HG03139 (cell line): Measurements from ENCODE around the gene EMP2.
"Not testable (repeated sequence)": the region's sequence is repeated elsewhere in the genome, so short reads cannot be mapped to it uniquely, and the experiment has no call there.

Experiments
- ATAC-seq: cut with Tn5 transposase; IDR thresholded peaks from one replicate; pipeline ENCODE4 v1.9.1; 2021; ENCODE audit not compliant: unreplicated experiment

EMP2 gene, protein sequence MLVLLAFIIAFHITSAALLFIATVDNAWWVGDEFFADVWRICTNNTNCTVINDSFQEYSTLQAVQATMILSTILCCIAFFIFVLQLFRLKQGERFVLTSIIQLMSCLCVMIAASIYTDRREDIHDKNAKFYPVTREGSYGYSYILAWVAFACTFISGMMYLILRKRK

GRCh38 chr16:10579965-10580882 lies at the start of gene EMP2:
Gene EMP2 (minus strand): TSS chr16:10580598. CDS start chr16:10547617, 32,981 bp downstream.
- ATAC-seq, result no peak

DNA sequence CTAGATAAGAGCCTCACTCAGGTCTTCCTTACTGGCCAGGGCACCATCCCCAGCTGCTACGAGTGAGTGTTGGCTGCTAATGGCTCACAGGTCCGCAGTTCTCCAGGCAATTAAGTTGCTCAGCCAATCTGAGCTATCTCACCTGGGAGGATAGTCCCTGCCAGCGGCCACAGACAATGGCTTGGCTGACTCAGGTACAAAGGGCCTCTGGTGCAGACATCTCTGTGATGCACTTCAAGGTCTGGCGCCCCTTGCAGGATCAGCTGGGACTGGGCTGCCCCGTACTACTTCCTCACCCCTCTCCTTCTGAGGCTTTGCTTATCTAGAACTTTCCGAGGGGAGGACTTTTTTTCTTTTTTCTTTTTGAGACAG lies 49.2 kb upstream of the EMP2 start:
- ATAC-seq, result no peak

- no peak for ATAC-seq
Measured at GRCh38 chr16:10625595-10626357, 45.4 kb upstream of the EMP2 start.

DNA sequence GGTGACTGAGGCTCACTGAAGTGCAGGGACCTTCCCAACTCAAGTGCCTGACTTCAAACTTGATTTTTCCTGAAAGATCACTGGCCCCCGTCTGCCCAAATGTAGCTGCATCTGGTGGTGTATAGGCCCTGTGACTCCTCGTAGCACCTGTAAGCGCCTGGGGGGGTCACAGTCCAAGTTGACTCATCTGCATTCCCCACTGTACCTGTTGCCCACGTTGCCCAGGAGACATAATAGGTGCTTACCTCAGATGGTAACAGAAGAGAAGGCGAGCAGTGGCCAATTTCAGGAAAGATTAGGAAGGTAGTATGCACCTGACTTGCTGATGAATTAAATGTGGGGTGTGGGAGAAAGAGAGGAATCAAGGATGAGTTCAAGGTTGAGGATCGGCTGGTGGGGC lies 44.1 kb upstream of the EMP2 start:
- no peak for ATAC-seq

DNA sequence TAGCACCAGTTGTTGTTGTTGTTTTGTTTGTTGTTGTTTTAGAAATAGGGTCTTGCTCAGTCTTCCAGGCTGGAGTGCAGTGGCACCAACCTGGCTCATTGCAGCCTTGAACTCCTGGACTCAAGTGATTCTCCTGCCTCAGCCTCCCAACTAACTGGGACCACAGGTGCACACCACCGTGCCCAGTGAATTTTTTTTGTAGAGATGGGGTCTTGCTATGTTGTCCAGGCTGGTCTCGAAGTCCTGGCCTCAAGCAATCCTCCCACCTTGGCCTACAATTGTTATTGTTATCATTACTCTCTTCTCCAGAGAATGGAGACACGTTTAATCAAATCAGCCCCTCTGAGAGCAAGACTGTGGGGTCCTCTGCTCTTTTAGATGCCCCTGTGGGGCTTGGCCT lies 42.7 kb upstream of the EMP2 start:
- ATAC-seq, result no peak

- no peak for ATAC-seq
Measured at GRCh38 chr16:10622036-10622921, 41.9 kb upstream of the EMP2 start.

DNA sequence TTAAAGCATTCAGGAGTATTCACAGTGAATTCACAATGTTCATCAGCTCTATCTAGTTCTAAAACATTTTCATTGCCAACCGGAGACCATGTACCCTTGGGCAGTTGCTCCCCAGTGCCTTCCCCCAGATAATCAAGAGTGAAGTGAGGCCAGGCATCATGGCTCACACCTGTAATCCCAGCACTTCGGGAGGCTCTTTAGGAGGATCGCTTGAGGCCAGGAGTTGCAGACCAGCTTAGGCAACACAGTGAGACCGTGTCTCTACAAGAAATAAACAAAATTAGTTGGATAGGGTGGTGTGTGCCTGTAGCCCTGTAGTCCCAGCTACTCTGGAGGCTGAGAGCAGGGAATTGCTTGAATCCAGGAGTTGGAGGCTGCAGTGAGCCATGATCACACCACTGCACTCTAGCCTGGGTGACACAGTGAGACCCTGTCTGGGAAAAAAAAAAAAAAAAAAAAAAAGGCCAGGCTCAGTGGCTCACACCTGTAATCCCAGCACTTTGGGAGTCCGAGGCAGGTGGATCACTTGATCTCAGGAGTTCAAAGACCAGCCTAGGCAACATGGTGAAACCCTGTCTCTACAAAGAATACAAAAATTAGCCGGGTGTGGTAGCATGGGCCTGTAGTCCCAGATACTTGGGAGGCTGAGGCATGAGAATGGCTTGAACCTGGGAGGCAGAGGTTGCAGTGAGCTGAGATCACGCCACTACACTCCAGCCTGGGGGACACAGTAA lies 41.0 kb upstream of the EMP2 start:
- ATAC-seq, result not testable (repeated sequence)

DNA sequence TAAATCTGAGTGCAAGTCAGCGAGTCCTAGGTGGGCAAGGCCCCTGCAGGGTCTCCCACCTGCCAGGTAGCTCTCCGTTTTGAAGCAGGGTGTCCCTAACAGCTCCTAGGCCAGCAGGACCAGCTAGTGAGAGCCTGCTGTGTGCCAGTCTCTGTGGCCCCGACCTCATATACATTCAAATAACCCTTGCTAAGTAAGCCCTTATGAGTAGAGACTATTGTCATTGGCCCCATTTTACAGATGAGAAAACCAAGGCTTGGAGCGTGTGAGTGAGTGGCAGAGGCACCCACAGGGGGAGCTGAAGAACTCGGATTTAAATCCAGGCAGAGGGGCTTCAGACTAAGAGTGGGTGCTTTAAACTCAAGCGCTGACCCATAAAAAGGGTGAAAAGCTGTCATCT lies 39.7 kb upstream of the EMP2 start:
- ATAC-seq, result no peak

- no peak for ATAC-seq
Measured at GRCh38 chr16:10619271-10619849, 39.0 kb upstream of the EMP2 start.

GRCh38 chr16:10618710-10619209 lies 38.4 kb upstream of the EMP2 start:
- ATAC-seq, result no peak

GRCh38 chr16:10617662-10618420 lies 37.4 kb upstream of the EMP2 start:
- ATAC-seq, result no peak

DNA sequence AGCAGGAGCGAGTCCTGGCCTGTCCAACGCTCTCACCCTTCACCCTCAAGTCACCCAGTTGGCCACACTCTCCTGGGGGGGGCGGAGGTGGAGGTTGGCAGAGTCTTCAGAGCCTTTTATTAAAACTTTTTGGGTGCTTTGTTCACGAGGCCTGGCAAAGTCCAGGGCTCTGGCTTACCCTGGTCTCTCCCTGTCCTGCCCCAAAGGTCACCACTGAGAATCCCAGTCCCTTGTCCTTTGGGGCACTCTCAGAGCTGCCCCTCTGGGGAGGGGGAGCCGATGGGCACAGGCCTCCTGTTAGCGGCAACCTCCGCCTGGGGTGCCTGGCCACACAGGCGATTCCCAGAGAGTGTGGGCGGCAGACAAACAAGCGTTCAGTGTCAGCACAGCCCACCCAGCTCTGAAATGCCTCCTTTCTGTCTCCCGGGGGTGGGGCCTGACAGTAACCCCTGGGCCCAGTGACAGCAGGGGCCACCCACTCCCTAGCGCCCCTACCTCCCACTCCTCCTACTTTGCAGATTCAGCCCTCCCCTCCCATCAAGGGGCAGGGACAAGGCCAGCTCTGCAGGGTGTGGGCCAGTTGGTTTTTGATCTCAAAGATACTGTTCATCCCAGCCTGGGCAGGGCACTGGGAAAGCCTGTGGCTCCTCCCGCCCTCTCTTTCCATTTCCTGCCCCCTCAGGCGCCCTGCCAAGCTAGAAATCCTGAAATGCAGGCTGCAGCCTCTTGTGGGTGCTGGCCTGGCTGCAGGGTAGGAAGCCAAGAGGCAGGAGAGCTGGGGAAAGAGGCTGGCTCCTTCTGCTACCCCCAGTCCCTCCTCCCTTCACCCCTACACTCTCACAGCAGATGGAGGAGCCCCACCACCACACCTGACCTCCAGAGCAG lies 36.6 kb upstream of the EMP2 start:
- ATAC-seq, result no peak

DNA sequence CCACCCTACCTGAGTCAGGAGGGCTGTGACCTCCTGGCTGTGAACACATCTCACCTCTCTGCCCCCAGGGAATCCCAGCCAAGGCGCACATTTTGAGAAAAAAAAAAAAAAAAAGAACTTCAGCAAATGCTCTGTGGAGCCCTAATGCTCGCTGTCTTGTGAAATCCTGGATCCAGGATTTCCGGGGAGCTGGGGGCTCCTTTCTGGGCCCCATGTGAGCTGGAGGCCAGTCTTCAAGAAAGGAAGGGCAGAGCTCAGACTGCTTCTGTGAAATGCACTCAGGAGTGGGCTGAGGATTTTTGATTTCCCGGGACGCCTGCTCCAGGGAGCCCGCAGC lies 36.0 kb upstream of the EMP2 start:
- ATAC-seq, result no peak

DNA sequence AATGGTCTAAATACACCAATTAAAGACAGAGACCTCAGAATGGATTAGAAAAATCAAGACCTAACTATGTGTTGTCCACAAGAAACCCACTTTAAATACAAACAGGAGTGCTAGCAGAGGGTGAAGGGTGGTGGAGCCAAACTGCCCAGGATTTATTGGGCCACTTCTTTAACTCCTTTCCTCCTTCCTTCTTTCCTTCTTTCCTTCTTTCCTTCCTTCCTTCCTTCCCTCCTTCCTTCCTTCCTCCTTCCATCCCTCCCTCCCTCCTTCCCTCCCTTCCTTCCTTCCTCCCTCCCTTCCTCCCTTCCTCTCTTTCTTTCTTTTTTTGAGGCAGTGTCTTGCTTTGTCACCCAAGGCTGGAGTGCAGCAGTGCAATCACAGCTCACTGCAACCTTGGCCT lies 34.3 kb upstream of the EMP2 start:
- no peak for ATAC-seq

- no peak for ATAC-seq
Measured at GRCh38 chr16:10613785-10614485, 33.5 kb upstream of the EMP2 start.

GRCh38 chr16:10612649-10613179 lies 32.3 kb upstream of the EMP2 start:
- no peak for ATAC-seq

DNA sequence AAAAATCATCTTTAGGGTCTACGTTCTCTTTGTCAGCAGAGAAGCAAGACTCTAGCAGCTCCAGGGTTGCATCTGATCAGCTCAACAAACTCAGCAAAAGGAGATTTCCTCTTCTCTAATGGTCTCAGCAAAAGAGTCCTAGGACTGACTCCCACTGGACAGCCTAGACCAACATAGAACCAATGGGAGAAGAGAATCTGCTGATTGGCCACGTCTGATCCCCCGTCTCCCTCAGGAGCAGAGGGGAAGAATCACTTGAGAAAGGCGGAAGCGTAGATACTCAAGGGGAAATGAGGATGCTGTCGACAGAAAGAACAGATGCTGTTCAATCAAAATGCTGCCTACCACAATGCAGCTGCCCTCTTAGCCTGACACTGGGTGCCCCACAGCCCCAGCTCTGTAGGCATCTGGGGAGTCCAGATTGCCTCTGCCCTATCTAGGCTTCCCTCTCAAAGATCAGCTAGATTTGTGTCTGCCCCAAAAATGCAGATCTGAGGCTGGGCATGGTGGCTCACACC lies 31.5 kb upstream of the EMP2 start:
- no peak for ATAC-seq
